HG02840 (cell line): Measurements from ENCODE around the gene PCDH1.
"Not testable (repeated sequence)": the region's sequence is repeated elsewhere in the genome, so short reads cannot be mapped to it uniquely, and the experiment has no call there.

Source experiments
- ATAC-seq: cut with Tn5 transposase; IDR thresholded peaks from one replicate; pipeline ENCODE4 v1.9.1; 2021; ENCODE audit warnings: mild to moderate bottlenecking, moderate library complexity, moderate number of reproducible peaks; ENCODE audit not compliant: unreplicated experiment, low FRiP score

PCDH1 gene

DNA sequence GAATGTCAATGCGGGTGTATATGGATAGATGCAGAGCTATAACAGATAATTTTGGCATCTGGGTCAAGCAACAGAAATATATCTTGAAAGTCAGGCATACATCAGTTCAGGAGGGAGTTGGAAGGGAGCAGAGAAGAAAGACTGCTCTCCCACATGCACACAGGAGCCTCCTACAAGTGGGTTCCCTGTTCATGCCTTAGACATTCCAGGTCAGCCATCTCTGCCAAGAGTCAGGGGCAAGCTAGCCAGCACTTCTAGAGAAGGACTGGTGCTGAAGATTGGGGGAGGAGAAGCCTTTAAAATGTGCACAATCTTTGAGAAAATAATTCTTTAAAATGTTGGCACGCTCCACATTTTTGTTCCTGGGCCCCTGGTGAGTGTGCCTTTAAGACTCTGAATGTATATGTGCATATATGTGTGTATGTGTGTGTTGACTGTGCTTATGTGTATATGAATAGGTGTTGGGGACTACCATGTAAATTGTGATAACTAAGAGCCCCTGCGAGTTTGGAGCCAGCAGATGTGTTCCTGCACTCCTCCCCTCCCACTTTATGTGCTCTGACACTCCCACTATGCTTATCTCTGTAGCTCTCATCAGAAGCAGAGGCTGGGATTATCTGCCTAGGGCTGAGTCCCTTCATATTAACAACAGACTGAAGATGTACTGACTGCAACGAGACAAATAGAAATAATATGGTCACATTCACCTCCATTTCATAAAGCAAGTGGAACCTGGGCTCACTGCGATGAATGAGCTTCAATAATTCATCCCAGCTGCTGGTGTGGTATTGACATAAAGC, 24.0 kb upstream of the PCDH1 start:
- ATAC-seq, result no peak

DNA sequence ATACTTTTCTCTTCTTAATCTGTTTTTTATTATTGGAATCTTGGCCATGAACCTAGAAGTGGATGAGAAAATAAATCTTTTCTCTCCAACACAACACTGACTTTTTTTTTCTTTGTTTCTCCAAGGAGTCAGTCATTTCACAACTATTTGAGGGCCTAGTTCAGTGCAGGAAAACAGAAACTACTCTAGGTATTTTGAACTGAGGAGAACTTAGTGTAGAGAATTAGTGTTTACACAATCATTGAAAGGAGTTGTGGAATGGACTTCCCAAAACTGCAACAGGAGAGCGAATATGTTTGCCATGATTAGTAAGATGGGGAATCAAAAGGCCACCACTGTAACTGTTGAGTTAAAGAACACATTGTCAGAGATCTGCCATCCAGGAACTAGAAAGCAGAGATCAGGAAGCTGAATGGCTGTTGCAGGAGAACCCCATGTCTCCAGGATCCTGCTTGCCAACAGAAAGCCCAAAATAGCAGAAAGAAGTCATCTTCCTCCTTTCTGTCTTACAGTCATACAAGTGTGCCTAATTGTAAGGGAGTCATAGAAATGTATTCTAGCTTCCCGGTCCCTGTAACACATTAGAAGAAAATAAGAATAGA, 20.3 kb upstream of the PCDH1 start:
- no peak for ATAC-seq

DNA sequence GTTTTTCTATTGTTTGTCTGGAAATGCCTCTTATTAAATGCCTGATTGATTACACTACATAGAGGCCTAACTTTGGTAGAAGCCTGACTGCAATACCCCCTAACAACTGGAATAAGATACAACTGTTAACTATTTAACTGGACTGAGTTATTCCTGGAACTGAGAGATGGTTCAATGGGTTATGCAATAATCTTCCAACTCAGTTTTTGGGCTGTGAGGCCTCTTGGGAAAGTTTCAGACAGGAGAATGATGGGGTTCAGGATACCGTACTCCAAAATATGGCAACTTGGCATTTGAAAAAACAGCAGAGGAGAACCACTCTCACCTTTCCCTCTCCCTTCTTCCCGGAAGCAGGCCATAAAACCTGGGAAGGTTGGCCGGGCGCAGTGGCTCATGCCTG, 19.2 kb upstream of the PCDH1 start:
- no peak for ATAC-seq

GRCh38 chr5:141890429-141890828, 12.2 kb upstream of the PCDH1 start:
- ATAC-seq, result not testable (repeated sequence)

DNA sequence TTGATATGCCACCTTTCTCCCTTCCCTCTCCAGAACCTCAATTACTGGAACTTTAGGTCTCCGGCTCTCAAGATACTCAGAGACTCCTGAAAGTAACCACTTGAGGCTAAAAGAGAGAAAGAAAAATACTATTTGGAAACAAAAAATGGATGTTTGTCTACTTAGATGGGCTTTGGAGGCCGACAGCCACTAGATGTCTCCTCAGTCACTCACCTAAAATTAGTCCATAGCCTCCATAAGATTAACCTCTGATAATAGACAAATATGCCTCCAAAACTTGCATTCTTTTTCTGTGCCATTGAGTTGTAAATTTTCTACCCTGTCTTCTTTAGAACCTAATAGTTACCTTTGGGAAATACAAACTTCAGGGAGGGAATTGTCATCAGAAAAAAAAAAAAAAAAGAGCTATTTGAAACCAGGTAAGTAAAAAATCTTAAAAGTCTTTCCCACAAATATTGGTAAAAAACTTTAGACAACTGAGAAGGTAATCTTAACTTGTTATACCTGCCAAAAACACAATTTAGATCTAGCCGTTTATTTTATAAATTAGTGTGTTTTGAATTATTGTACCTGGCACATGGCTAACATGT, 11.2 kb upstream of the PCDH1 start:
- no peak for ATAC-seq

DNA sequence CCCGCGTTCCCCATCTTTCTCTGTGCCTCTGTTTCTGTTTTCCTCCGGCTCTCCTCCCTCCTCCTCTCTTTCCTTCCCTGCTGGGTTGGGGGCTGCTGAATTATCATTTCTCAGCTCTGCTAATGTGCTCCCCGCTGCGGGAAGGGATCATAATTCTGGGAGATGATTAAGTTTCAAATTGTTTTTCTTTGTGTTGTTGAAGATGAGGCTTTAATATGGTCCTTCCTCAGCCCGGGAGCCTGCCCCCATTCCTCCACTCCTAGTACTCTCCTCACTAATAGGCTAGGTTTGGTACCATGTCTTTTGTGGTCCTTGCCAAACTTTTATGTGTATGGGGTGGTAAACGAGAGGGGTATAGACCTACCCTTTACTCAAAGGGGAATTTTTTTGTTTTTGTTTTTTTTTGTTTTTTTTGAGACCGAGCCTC, 5.7 kb upstream of the PCDH1 start:
- ATAC-seq, result no peak

- no peak for ATAC-seq
Measured at GRCh38 chr5:141883184-141883891, 5.1 kb upstream of the PCDH1 start.

GRCh38 chr5:141882594-141883183, 4.5 kb upstream of the PCDH1 start:
- ATAC-seq, result no peak

DNA sequence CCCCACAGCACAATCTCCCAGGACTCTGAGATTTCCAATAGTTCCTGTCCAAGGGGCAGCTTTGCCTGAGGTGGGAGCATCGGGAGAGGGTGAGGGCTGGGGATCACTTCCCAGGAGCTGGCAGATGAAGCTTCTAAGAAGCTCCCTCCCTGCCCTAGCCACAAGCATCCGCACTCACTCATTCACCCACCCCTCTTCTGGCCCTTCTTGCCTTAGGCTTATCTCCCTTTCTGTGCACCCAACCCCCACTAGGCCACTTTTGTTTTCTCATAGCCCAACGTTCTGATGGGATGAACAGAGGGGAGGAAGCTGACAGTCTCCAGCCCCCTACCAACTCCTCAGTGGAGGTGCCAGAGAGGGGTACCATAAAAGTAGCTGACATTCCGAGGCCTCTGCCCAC, 3.7 kb upstream of the PCDH1 start:
- no peak for ATAC-seq

DNA sequence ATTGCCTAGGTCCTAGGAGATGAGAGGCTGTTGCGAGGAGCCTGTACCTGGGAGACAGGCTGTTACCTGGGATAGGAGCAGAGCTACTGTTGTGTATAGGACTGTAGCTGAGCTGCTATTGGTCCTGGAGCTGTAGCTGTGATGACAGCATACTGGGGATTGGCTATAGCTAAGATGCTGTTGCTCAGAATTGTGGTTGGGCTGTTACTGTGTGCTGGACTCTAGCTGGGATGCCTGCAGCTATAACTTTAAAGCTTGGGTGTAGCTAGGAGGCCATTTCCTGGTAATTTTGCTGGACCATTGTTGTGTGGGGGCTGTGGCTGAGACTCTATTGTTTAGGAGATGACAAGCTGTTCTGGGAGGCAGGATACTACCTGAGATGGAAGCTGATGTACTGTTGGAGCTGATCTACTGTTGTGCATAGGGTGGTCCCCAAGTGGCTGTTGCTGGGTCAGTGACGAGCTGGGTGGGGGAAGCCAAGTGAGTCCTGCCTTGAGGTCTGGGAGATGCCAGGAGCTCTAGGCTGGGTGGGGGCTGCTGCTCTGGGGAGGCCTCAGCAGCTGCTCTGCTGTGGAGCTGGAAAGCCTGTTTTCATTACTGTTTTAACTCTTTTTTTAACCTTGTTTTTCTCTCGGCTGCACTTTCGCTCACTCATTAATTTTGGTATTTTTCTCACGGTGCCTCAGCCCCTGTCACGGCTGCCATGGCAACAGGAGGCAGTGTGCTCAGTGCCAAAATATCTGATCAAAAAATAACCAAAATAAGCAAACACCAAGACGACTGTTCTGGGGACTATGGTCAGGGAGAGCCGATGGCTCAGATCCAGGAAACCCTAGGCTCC, 3.0 kb upstream of the PCDH1 start:
- no peak for ATAC-seq

GRCh38 chr5:141879941-141880738, 1.9 kb upstream of the PCDH1 start:
- ATAC-seq, result no peak

GRCh38 chr5:141879426-141879759, 1.2 kb upstream of the PCDH1 start:
- no peak for ATAC-seq

- peak; percentile 89 for ATAC-seq
Measured at GRCh38 chr5:141878711-141879425, 658 bp upstream of the PCDH1 start.

- no peak for ATAC-seq
Measured at GRCh38 chr5:141877356-141878185, 639 bp downstream of the PCDH1 start.

DNA sequence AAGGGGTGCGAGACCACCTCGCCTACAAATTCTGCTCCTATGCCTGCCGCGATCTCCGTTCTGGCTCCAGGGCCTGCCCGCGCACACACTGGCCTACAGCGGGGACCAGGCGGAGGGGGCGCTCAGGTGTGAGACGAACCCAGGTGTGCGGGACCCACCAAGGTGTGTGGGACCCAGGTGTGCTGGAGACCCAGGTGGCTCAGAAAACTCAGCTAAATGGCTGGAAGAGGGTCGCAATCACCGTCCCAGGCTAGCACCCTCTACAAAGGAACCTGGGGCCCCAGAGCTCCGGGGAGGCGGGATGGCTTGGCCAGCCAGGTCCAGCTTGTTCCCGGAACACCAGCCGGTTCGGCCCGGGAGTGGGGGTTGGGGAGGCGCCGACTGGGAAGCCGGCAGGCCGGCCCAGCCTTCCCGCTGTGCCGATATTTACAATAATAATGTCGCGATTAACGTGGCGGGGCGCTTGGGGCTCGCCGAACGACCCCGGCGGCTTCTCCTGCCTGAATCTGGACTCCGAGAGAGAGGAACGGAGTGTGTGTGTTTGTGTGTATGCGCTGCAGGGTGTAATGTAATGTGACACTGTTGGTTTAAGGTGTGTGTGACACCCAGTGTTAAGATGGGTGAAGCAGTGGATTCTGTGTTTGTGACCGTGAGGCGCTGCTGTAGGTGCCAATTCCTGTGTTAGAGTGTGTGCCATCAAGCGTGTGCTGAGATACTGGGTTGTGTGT, 1.4 kb downstream of the PCDH1 start:
- no peak for ATAC-seq

DNA sequence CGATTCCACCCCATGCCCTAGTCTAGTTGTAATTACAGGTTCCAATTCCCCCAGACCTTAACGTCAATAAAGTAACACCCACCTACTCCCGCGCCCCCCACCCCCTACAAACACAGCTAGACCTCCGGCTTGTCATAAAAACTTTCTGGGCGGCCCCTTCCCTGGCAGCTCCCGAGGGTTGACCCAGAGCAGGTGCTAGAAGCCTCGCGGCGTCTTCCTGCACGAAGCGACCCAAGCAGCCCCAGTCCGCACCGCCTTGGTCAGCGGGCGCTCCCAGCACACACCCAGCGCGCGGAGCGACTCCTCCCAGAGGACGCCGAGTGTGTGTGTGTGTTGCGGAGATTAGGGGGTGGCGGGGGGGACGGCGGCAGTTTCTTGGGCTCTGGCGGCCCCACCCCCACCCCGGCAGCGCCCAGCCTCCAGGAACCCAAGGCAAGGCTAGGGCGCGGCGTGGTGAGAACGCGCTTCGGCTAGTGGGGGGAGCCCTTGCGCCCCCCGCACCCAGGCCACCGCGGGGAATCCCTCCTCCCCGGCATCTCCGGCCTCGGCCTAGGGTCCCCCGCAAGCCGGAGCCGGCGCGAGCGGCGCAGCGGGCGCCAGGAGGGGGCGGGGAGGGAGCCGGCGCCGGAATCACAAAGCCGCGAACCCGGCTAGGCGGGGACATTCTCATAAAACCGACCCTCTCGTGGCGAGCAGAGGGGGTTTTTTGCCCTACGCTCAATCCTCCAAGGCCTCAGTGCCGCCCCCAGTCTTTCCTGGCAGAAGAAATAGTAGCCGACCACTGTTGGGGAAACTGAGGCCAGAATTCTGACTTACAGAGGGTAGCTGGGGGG, 2.2 kb downstream of the PCDH1 start:
- ATAC-seq, result no peak
